HCT116 (cell line): ENCODE results near the gene HOXC11.

Source experiments
- CEBPB ChIP-seq: IDR thresholded peaks from 2 replicates; pipeline ENCODE4 v1.6.1; 2012; ENCODE audit warnings: low read depth
- CTCF ChIP-seq, 3 experiments: fragments of 200-600 bp in 1 of 3; sonication (generic) in 1 of 3; IDR thresholded peaks in 2 of 3; conservative IDR thresholded peaks in 1 of 3; 2 replicates each; pipeline ENCODE4 v1.5.1; 2012 to 2017; ENCODE audit warnings: low read depth in 2 of 3, low read length in 2 of 3, antibody characterized with exemption in 1 of 3, borderline replicate concordance in 1 of 3, control low read depth in 1 of 3, mild to moderate bottlenecking in 1 of 3, mixed read lengths in 1 of 3, mixed run types in 1 of 3, moderate library complexity in 1 of 3; ENCODE audit not compliant: insufficient read depth in 1 of 3
- EZH2 ChIP-seq: fragments of 200-600 bp; sonication (generic); IDR thresholded peaks from 2 replicates; pipeline ENCODE4 v1.6.1; 2017; ENCODE audit warnings: antibody characterized with exemption, mixed run types
- JUND ChIP-seq: IDR thresholded peaks from 2 replicates; pipeline ENCODE4 v1.6.1; 2012
- MAX ChIP-seq: IDR thresholded peaks from 2 replicates; pipeline ENCODE4 v1.6.1; 2012
- POLR2A ChIP-seq: IDR thresholded peaks from 2 replicates; pipeline ENCODE4 v1.7.0; 2011; ENCODE audit warnings: borderline replicate concordance; ENCODE audit not compliant: insufficient read depth, insufficient read length; ENCODE audit errors: extremely low read depth
- POLR2AphosphoS5 ChIP-seq: IDR thresholded peaks from 2 replicates; pipeline ENCODE4 v1.6.1; 2011; ENCODE audit warnings: mild to moderate bottlenecking, low read depth, low read length, moderate library complexity
- RAD21 ChIP-seq: IDR thresholded peaks from 2 replicates; pipeline ENCODE4 v1.6.1; 2012; ENCODE audit warnings: low read depth, mild to moderate bottlenecking
- REST ChIP-seq: IDR thresholded peaks from 2 replicates; pipeline ENCODE4 v1.6.1; 2012; ENCODE audit warnings: low read depth
- SP1 ChIP-seq: IDR thresholded peaks from 2 replicates; pipeline ENCODE4 v1.6.1; 2012; ENCODE audit warnings: low read depth
- SRF ChIP-seq: IDR thresholded peaks from 2 replicates; pipeline ENCODE4 v1.6.1; 2012; ENCODE audit warnings: low read depth
- TCF7L2 ChIP-seq: IDR thresholded peaks from 2 replicates; pipeline ENCODE4 v1.7.0; 2011; ENCODE audit warnings: borderline replicate concordance, inconsistent platforms; ENCODE audit not compliant: insufficient read depth, insufficient read length; ENCODE audit errors: extremely low read depth
- YY1 ChIP-seq: IDR thresholded peaks from 2 replicates; pipeline ENCODE4 v1.6.1; 2011; ENCODE audit warnings: low read length, low read depth, moderate library complexity, mild to moderate bottlenecking; ENCODE audit not compliant: insufficient replicate concordance; ENCODE audit errors: extremely low read depth
- ZNF274 ChIP-seq: fragments of 200-500 bp; sonication (Bioruptor generic); IDR thresholded peaks from 2 replicates; pipeline ENCODE4 v1.6.1; 2014; ENCODE audit warnings: mild to moderate bottlenecking, low read depth, low read length, inconsistent platforms

- no peak for TF ChIP-seq EZH2
- no peak for TF ChIP-seq CTCF (IDR thresholded peaks at IDR 0.05 in 2 of 3, conservative IDR thresholded peaks at IDR 0.05 in 1 of 3; ENCODE audit: borderline replicate concordance in 1 of 3, insufficient read depth in 1 of 3, low read depth in 2 of 3, low read length in 2 of 3)
- no peak for TF ChIP-seq POLR2A
- no peak for TF ChIP-seq JUND
- TF ChIP-seq RAD21: no peak
- no peak for TF ChIP-seq SP1
- TF ChIP-seq YY1: no peak
- 0 out of 2 replicates have a peak, but pooled peaks have one; percentile 18 for TF ChIP-seq POLR2AphosphoS5
- TF ChIP-seq ZNF274: no peak
- TF ChIP-seq CEBPB: no peak
- no peak for TF ChIP-seq REST
- no peak for TF ChIP-seq MAX
- TF ChIP-seq TCF7L2: no peak
- no peak for TF ChIP-seq SRF
Measured at GRCh38 chr12:53973236-53974042, 513 bp downstream of the HOXC11 start.
